HG03354 (cell line): ENCODE results near the gene TTC5.
"Not testable (repeated sequence)": the region's sequence is repeated elsewhere in the genome, so short reads cannot be mapped to it uniquely, and the experiment has no call there.

ENCODE experiments used
- ATAC-seq: cut with Tn5 transposase; IDR thresholded peaks from one replicate; pipeline ENCODE4 v1.9.1; 2021; ENCODE audit warnings: mild to moderate bottlenecking; ENCODE audit not compliant: unreplicated experiment, poor library complexity, severe bottlenecking

The TTC5 gene

DNA sequence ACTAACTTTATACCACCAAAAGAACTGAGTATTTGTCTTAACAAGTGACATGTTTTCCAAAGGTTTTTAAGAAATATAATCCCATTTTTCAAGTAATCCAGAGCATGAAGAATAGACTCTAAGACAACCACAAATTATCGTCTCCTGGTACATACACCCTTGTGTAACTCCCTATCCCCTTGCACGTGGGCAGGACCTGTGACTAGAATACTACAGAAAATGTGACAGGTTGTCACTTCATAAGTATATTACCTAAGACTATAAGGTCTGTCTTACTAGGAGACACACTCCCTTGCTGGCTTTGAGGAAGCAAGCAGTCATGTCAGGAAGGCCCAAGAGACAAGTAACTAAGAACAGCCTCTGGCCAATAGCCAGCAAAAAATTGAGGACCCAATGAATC is 8.3 kb upstream of the TTC5 start:
- ATAC-seq, result no peak

DNA sequence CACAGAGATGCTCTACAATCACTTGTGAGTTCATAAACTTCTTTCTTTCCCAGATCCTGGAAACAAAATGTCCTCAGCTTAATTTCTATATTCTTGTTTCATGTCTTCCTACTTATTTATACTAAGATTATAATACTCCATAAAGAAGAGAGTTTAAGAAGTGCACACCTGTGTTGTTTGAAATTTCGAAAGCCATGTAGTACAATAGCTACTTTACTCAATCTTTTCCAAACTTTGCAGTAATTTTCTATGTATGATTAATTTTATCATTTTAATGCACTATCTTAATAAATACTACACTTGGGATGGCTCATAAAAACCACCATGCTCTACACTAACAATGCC is 300 bp upstream of the TTC5 start:
- ATAC-seq, result peak; percentile 9

GRCh38 chr14:20302042-20302755 is 3.6 kb downstream of the TTC5 start:
- no peak for ATAC-seq

- ATAC-seq, result peak; percentile 86
Observed at GRCh38 chr14:20295067-20295466, 10.7 kb downstream of the TTC5 start.

DNA sequence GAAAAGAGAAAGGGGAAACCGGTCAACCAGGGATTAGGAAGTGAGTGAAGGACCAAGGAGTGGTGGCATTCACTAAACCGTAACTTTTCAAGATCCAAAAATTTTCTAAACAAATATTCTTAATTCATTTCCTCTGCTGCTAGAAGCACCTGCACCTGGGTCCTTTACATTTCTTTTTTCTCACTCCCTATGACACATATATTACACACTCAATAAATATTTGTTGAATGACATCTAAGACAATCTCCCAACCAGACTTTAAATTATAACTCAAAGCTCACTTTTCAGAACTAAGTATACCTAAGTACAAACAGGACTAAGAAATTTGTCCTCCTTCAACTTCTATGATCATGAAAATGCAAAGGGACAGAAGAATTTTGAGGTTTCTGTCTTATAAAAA is 11.1 kb downstream of the TTC5 start:
- no peak for ATAC-seq

GRCh38 chr14:20281998-20282397 is 23.8 kb downstream of the TTC5 start:
- ATAC-seq, result not testable (repeated sequence)

GRCh38 chr14:20280265-20280664 is 25.5 kb downstream of the TTC5 start:
- ATAC-seq, result not testable (repeated sequence)

GRCh38 chr14:20278414-20278813 is 27.3 kb downstream of the TTC5 start:
- ATAC-seq, result no peak

- ATAC-seq, result no peak
Observed at GRCh38 chr14:20277409-20277808, 28.3 kb downstream of the TTC5 start.

GRCh38 chr14:20274062-20274461 is 31.7 kb downstream of the TTC5 start:
- no peak for ATAC-seq

GRCh38 chr14:20264361-20264760 is 41.4 kb downstream of the TTC5 start:
- ATAC-seq, result not testable (repeated sequence)

DNA sequence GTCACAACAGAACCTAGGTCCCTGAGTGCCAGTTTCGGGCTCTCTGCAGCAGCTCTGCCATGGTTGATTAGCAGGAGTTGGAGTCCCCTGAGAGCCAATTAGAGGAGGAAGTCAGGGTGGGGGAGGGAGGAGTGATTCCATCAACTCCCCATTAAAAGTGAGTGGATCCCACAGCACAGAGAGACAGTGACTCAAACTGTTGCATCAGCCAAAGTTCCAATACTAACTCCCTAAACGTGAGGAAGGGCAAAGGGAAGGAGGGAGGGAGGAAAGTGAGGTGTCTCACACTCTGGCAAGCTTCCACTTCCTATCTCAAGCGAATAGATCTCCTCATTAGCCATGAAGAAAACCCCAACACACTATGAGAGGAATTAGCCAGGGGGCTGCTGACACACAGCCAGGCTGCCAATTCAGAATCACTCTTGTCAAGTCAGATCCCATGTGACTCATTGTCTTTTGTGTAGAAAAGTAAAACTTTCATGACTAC is 43.1 kb downstream of the TTC5 start:
- ATAC-seq, result no peak

GRCh38 chr14:20247646-20248246 is 58.0 kb downstream of the TTC5 start:
- no peak for ATAC-seq
